ENCODE results near the gene TTC28. TPM values are rescaled to one million over a fixed set of nuclear protein-coding genes. Genes with fewer than 3 reads are reported as not detected.

The TTC28 gene
- polyA plus RNA-seq, 1 donor from 2014 or later, result 14.8 TPM

- Histone ChIP-seq H3K36me3 (ENCODE audit: insufficient read depth, low read length) (no peaks in the 10 kb centered on the region), H3K27me3 (ENCODE audit: insufficient read depth, low read depth, low read length) (no peaks in the 10 kb centered on the region), H3K9ac (ENCODE audit: low read length) (no peak overlapping the region), H3K79me2 (replicated peaks; ENCODE audit: insufficient read depth, low read length) (no peaks in the 10 kb centered on the region), H3K9me2 (ENCODE audit: insufficient read depth, low read length) (no peaks in the 10 kb centered on the region), H4K20me1 (ENCODE audit: insufficient read depth) (no peaks in the 10 kb centered on the region), H3K4me2 (ENCODE audit: low read length) (no peak overlapping the region), H2AFZ (ENCODE audit: low read depth, low read length) (no peak overlapping the region), H3K9me3 (ENCODE audit: low read length) (no peaks in the 10 kb centered on the region), H3F3A (ENCODE audit: insufficient read depth, low read length, poor library complexity, severe bottlenecking) (no peaks in the 10 kb centered on the region), H3K4me3 (ENCODE audit: low read length) (no peak overlapping the region), H3K27ac (ENCODE audit: low read length) (no peak overlapping the region)
- TF ChIP-seq CTCF (IDR thresholded peaks at IDR 0.05; ENCODE audit: poor library complexity, severe bottlenecking) (no peak), SMC3 (conservative IDR thresholded peaks at IDR 0.05; ENCODE audit: poor library complexity) (no peak), EP300 (conservative IDR thresholded peaks at IDR 0.05; ENCODE audit: poor library complexity, severe bottlenecking) (no peak), POLR2AphosphoS5 (IDR thresholded peaks at IDR 0.05) (no peak), EZH2 (IDR thresholded peaks at IDR 0.05; ENCODE audit: borderline replicate concordance, insufficient read depth, low read length, poor library complexity, severe bottlenecking) (no peak), MXI1 (conservative IDR thresholded peaks at IDR 0.05; ENCODE audit: poor library complexity, severe bottlenecking) (no peak), RAD21 (conservative IDR thresholded peaks at IDR 0.05) (no peak), REST (IDR thresholded peaks at IDR 0.05; ENCODE audit: borderline replicate concordance) (no peak), TAF1 (IDR thresholded peaks at IDR 0.05; ENCODE audit: low read depth) (no peak)
Measured at GRCh38 chr22:28706845-28707244, 27.2 kb upstream of the TTC28 start.

- Histone ChIP-seq H3K9me3 (ENCODE audit: low read length) (no peaks in the 10 kb centered on the region), H3K9ac (ENCODE audit: low read length) (no peak overlapping the region), H3K9me2 (ENCODE audit: insufficient read depth, low read length) (no peaks in the 10 kb centered on the region), H3K27me3 (ENCODE audit: insufficient read depth, low read depth, low read length) (no peaks in the 10 kb centered on the region), H3K79me2 (replicated peaks; ENCODE audit: insufficient read depth, low read length) (no peaks in the 10 kb centered on the region), H3F3A (ENCODE audit: insufficient read depth, low read length, poor library complexity, severe bottlenecking) (no peaks in the 10 kb centered on the region), H3K36me3 (ENCODE audit: insufficient read depth, low read length) (no peaks in the 10 kb centered on the region), H3K27ac (ENCODE audit: low read length) (no peak overlapping the region), H3K4me2 (ENCODE audit: low read length) (no peak overlapping the region), H3K4me3 (ENCODE audit: low read length) (no peak overlapping the region), H2AFZ (ENCODE audit: low read depth, low read length) (no peak overlapping the region), H4K20me1 (ENCODE audit: insufficient read depth) (no peaks in the 10 kb centered on the region)
- no peak for TF ChIP-seq EZH2 (IDR thresholded peaks at IDR 0.05; ENCODE audit: borderline replicate concordance, insufficient read depth, low read length, poor library complexity, severe bottlenecking)
- no peak for TF ChIP-seq EP300 (conservative IDR thresholded peaks at IDR 0.05; ENCODE audit: poor library complexity, severe bottlenecking)
Measured at GRCh38 chr22:28703436-28703835, 23.8 kb upstream of the TTC28 start.

GRCh38 chr22:28702891-28703290 lies 23.3 kb upstream of the TTC28 start:
- TF ChIP-seq SMC3 (conservative IDR thresholded peaks at IDR 0.05; ENCODE audit: poor library complexity) (no peak), TAF1 (IDR thresholded peaks at IDR 0.05; ENCODE audit: low read depth) (no peak), POLR2AphosphoS5 (IDR thresholded peaks at IDR 0.05) (no peak), RAD21 (conservative IDR thresholded peaks at IDR 0.05) (no peak), REST (IDR thresholded peaks at IDR 0.05; ENCODE audit: borderline replicate concordance) (no peak), EP300 (conservative IDR thresholded peaks at IDR 0.05; ENCODE audit: poor library complexity, severe bottlenecking) (no peak), MXI1 (conservative IDR thresholded peaks at IDR 0.05; ENCODE audit: poor library complexity, severe bottlenecking) (no peak), EZH2 (IDR thresholded peaks at IDR 0.05; ENCODE audit: borderline replicate concordance, insufficient read depth, low read length, poor library complexity, severe bottlenecking) (no peak), CTCF (IDR thresholded peaks at IDR 0.05; ENCODE audit: poor library complexity, severe bottlenecking) (no peak)
- no peak overlapping the region for H2AFZ ChIP-seq (ENCODE audit: low read depth, low read length)
- H3K79me2 ChIP-seq (replicated peaks; ENCODE audit: insufficient read depth, low read length), result no peaks in the 10 kb centered on the region
- no peak overlapping the region for H3K27ac ChIP-seq (ENCODE audit: low read length)
- no peaks in the 10 kb centered on the region for H3K9me3 ChIP-seq (ENCODE audit: low read length)
- no peaks in the 10 kb centered on the region for H3F3A ChIP-seq (ENCODE audit: insufficient read depth, low read length, poor library complexity, severe bottlenecking)
- no peaks in the 10 kb centered on the region for H4K20me1 ChIP-seq (ENCODE audit: insufficient read depth)
- H3K36me3 ChIP-seq (ENCODE audit: insufficient read depth, low read length), result no peaks in the 10 kb centered on the region
- no peak overlapping the region for H3K4me3 ChIP-seq (ENCODE audit: low read length)
- no peak overlapping the region for H3K9ac ChIP-seq (ENCODE audit: low read length)
- no peaks in the 10 kb centered on the region for H3K27me3 ChIP-seq (ENCODE audit: insufficient read depth, low read depth, low read length)
- H3K9me2 ChIP-seq (ENCODE audit: insufficient read depth, low read length), result no peaks in the 10 kb centered on the region
- H3K4me2 ChIP-seq (ENCODE audit: low read length), result no peak overlapping the region

All from neural cell (in vitro differentiated cells).